Panc1 (cell line): ENCODE measurements around the gene SMAD7.

Source experiments
- CTCF ChIP-seq: fragments of 450-650 bp; IDR thresholded peaks from 2 replicates; pipeline ENCODE4 v1.5.1; 2017; ENCODE audit warnings: mild to moderate bottlenecking
- POLR2AphosphoS5 ChIP-seq: IDR thresholded peaks from 2 replicates; pipeline ENCODE4 v1.6.1; 2012; ENCODE audit warnings: mild to moderate bottlenecking, low read depth, low read length, moderate library complexity
- REST ChIP-seq, 2 experiments: IDR thresholded peaks; 2 replicates each; pipeline ENCODE4 v1.6.1; 2011 to 2012; ENCODE audit warnings: low read depth in 2 of 2, control low read depth in 1 of 2, low read length in 1 of 2, mild to moderate bottlenecking in 1 of 2, moderate library complexity in 1 of 2; ENCODE audit not compliant: insufficient read depth in 1 of 2

- TF ChIP-seq CTCF (no peak), REST (IDR thresholded peaks at IDR 0.05; ENCODE audit: insufficient read depth in 1 of 2, low read depth in 2 of 2, low read length in 1 of 2) (no peak), POLR2AphosphoS5 (no peak)
Observed at GRCh38 chr18:48953104-48953706, 2.4 kb upstream of the SMAD7 start.
